ENCODE data around the gene LRP11.
A peak's percentile ranks its signal among the peaks of the same experiment; 100 is the strongest.
"Not testable (repeated sequence)": the region's sequence is repeated elsewhere in the genome, so short reads cannot be mapped to it uniquely, and the experiment has no call there.

LRP11 gene, protein sequence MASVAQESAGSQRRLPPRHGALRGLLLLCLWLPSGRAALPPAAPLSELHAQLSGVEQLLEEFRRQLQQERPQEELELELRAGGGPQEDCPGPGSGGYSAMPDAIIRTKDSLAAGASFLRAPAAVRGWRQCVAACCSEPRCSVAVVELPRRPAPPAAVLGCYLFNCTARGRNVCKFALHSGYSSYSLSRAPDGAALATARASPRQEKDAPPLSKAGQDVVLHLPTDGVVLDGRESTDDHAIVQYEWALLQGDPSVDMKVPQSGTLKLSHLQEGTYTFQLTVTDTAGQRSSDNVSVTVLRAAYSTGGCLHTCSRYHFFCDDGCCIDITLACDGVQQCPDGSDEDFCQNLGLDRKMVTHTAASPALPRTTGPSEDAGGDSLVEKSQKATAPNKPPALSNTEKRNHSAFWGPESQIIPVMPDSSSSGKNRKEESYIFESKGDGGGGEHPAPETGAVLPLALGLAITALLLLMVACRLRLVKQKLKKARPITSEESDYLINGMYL

DNA sequence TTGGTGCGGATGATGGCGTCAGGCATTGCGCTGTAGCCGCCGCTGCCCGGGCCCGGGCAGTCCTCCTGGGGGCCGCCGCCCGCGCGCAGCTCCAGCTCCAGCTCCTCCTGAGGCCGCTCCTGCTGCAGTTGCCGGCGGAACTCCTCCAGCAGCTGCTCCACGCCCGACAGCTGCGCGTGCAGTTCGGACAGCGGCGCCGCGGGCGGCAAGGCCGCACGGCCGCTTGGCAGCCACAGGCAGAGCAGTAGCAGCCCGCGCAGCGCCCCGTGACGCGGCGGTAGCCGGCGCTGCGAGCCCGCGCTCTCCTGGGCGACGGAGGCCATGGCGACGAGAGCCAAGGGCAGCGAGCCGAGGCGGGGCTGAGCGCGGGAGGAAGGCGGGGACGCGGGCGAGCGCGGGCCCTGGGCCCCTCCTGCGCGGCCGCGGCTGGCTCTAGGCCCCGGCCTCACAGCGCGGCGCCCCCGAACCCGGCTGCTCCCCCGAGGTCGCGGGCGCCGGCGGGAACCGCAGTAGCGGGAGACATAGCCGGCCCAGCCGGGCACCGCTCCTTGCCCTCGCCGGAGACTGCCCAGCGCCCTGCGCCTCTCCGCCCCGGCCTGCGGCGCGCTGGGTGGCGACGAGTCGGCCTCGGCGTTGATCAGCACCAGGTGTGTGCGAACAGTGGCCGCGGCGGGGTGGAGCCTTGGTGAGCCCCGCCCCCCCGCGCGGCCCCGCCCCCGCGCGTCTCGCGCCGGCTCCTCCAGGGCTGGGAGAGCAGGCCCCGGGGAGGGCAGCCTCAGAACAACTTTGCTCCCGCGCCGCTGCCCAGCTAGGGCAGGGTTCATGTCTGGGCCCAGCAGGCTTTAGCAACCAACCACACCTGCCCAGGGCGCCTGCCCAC lies at the start of gene LRP11:
Gene LRP11 (minus strand): TSS at position 662 of the 880 bp plus-strand sequence. CDS start 339 bp downstream, at position 323.
- peak within 1 kb of the TSS; percentile 79 for H3K27ac ChIP-seq (ENCODE audit: low read length)
- peaks cover 20% of the 10 kb centered on the region for H3K4me1 ChIP-seq (ENCODE audit: control insufficient read depth, insufficient read depth, low read length)
- no peaks in the 10 kb centered on the region for H3K36me3 ChIP-seq (ENCODE audit: control insufficient read depth in 2 of 2, insufficient read depth in 2 of 2, low read length in 2 of 2)
- no peaks in the 10 kb centered on the region for H3K9me3 ChIP-seq (ENCODE audit: control insufficient read depth in 2 of 2, low read length in 2 of 2)
- H3K4me3 ChIP-seq (ENCODE audit: low read length in 2 of 2) = peak within 1 kb of the TSS; percentile 76 to 81
- peak within 1 kb of the TSS; percentile 80 for H3K9ac ChIP-seq (ENCODE audit: low read length in 2 of 2)
- H3K27me3 ChIP-seq (ENCODE audit: control insufficient read depth in 1 of 2, insufficient read depth in 2 of 2, low read length in 2 of 2) = no peaks in the 10 kb centered on the region

DNA sequence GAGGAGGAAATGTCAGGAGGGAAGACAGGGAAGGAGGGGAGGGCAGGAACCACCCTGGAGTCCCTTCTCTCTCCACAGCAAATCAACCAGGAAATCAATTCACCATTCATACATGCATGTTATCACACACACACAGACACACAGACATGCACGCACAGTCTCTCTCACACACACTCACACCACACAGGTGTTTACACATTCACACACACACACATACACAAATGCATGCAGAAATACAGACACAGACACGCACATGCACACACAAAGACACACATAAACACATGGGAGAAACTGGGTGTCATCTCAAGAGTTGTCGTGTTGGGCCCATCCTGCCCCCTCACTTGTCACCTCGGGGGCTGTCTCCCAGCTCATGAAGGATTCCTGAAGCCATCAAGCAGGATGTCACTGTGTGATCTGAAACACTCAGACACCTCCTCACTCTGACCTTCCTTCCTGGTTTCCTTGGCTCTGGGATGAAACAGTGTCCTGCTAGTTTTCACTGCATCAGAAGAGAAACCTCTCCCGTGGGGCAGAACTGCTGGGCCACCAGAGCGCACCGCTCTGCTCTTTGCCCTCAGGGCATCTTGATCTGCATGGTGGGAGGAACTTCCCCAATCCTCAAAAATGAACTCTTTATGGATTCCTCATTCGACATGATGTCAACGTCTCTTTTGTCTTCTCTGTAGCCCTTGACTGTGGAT lies 49.5 kb upstream of the LRP11 start:
- H3K27ac ChIP-seq (ENCODE audit: low read length) = no peak overlapping the region
- H3K4me3 ChIP-seq (ENCODE audit: low read length in 2 of 2) = no peak overlapping the region
- H3K27me3 ChIP-seq (ENCODE audit: control insufficient read depth in 1 of 2, insufficient read depth in 2 of 2, low read length in 2 of 2) = no peaks in the 10 kb centered on the region
- H3K4me1 ChIP-seq (ENCODE audit: control insufficient read depth, insufficient read depth, low read length) = no peaks in the 10 kb centered on the region
- no peak overlapping the region for H3K9ac ChIP-seq (ENCODE audit: low read length in 2 of 2)
- H3K36me3 ChIP-seq (ENCODE audit: control insufficient read depth in 2 of 2, insufficient read depth in 2 of 2, low read length in 2 of 2) = no peaks in the 10 kb centered on the region
- H3K9me3 ChIP-seq (ENCODE audit: control insufficient read depth in 2 of 2, low read length in 2 of 2) = peaks cover 0 to under 1% of the 10 kb centered on the region in 2 donors

DNA sequence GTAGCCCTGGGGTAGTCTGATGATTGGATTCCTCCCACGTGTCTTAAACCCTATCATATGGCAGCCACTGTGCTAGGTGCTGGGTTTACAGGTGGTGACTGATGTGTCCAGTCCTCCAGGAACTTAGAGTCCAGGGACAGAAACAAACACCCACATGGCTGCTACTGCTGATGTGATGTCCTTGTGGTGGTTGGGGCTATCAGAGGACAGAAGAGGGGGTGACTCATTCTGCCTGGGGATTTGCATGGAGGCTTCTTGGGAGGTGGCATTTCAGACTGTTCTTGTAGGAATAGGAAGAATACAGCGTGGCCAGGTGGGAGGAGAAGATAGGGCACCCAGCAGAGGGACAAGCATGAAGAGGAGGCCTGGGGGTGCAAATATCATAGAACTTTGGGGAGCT lies 48.9 kb upstream of the LRP11 start:
- Histone ChIP-seq H3K9ac (ENCODE audit: low read length in 2 of 2) (no peak overlapping the region), H3K4me3 (ENCODE audit: low read length in 2 of 2) (no peak overlapping the region), H3K4me1 (ENCODE audit: control insufficient read depth, insufficient read depth, low read length) (no peaks in the 10 kb centered on the region), H3K27me3 (ENCODE audit: control insufficient read depth in 1 of 2, insufficient read depth in 2 of 2, low read length in 2 of 2) (no peaks in the 10 kb centered on the region), H3K36me3 (ENCODE audit: control insufficient read depth in 2 of 2, insufficient read depth in 2 of 2, low read length in 2 of 2) (no peaks in the 10 kb centered on the region), H3K9me3 (ENCODE audit: control insufficient read depth in 2 of 2, low read length in 2 of 2) (peaks cover 0 to 4% of the 10 kb centered on the region in 2 donors), H3K27ac (ENCODE audit: low read length) (no peak overlapping the region)

GRCh38 chr6:149912680-149913079 lies 48.5 kb upstream of the LRP11 start:
- H3K27ac ChIP-seq (ENCODE audit: low read length); H3K9ac ChIP-seq (ENCODE audit: low read length in 2 of 2); H3K4me1 ChIP-seq (ENCODE audit: control insufficient read depth, insufficient read depth, low read length); H3K9me3 ChIP-seq (ENCODE audit: control insufficient read depth in 2 of 2, low read length in 2 of 2); H3K27me3 ChIP-seq (ENCODE audit: control insufficient read depth in 1 of 2, insufficient read depth in 2 of 2, low read length in 2 of 2); H3K4me3 ChIP-seq (ENCODE audit: low read length in 2 of 2); H3K36me3 ChIP-seq (ENCODE audit: control insufficient read depth in 2 of 2, insufficient read depth in 2 of 2, low read length in 2 of 2): not testable (repeated sequence)

DNA sequence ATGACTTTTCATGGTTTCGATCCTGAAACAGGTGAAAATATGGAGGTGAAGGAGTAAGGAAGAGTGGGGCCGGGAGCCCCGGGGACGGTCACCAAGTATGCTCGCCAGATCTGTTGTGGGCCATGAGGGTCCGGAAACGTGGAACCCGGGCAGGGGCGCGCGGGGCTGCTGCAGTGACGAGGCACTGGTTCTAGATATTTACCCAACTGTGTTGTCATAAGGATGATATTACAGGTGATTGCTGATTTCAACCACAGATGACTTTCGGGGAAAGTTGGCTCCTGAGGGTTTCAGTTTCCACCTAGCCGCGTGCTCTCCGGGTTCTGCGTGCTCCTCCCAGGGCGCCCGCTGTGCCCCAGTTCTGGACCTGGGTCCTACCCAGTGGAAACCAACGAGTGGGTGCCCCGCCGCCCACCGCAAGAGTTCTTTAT lies 46.6 kb upstream of the LRP11 start:
- no peak overlapping the region for H3K4me3 ChIP-seq (ENCODE audit: low read length in 2 of 2)
- no peaks in the 10 kb centered on the region for H3K27me3 ChIP-seq (ENCODE audit: control insufficient read depth in 1 of 2, insufficient read depth in 2 of 2, low read length in 2 of 2)
- no peaks in the 10 kb centered on the region for H3K36me3 ChIP-seq (ENCODE audit: control insufficient read depth in 2 of 2, insufficient read depth in 2 of 2, low read length in 2 of 2)
- H3K9ac ChIP-seq (ENCODE audit: low read length in 2 of 2) = no peak overlapping the region
- H3K27ac ChIP-seq (ENCODE audit: low read length) = no peak overlapping the region
- no peaks in the 10 kb centered on the region for H3K4me1 ChIP-seq (ENCODE audit: control insufficient read depth, insufficient read depth, low read length)
- peaks cover 0 to 4% of the 10 kb centered on the region in 2 donors for H3K9me3 ChIP-seq (ENCODE audit: control insufficient read depth in 2 of 2, low read length in 2 of 2)

GRCh38 chr6:149909701-149910470 lies 45.7 kb upstream of the LRP11 start:
- H3K36me3 ChIP-seq (ENCODE audit: control insufficient read depth in 2 of 2, insufficient read depth in 2 of 2, low read length in 2 of 2) = no peaks in the 10 kb centered on the region
- H3K27me3 ChIP-seq (ENCODE audit: control insufficient read depth in 1 of 2, insufficient read depth in 2 of 2, low read length in 2 of 2) = no peaks in the 10 kb centered on the region
- no peak overlapping the region for H3K4me3 ChIP-seq (ENCODE audit: low read length in 2 of 2)
- H3K4me1 ChIP-seq (ENCODE audit: control insufficient read depth, insufficient read depth, low read length) = no peaks in the 10 kb centered on the region
- H3K27ac ChIP-seq (ENCODE audit: low read length) = no peak overlapping the region
- H3K9ac ChIP-seq (ENCODE audit: low read length in 2 of 2) = no peak overlapping the region
- peaks cover 0 to 4% of the 10 kb centered on the region in 2 donors for H3K9me3 ChIP-seq (ENCODE audit: control insufficient read depth in 2 of 2, low read length in 2 of 2)

GRCh38 chr6:149908480-149908879 lies 44.3 kb upstream of the LRP11 start:
- H3K9me3 ChIP-seq (ENCODE audit: control insufficient read depth in 2 of 2, low read length in 2 of 2); H3K4me3 ChIP-seq (ENCODE audit: low read length in 2 of 2); H3K4me1 ChIP-seq (ENCODE audit: control insufficient read depth, insufficient read depth, low read length); H3K36me3 ChIP-seq (ENCODE audit: control insufficient read depth in 2 of 2, insufficient read depth in 2 of 2, low read length in 2 of 2); H3K27ac ChIP-seq (ENCODE audit: low read length); H3K27me3 ChIP-seq (ENCODE audit: control insufficient read depth in 1 of 2, insufficient read depth in 2 of 2, low read length in 2 of 2); H3K9ac ChIP-seq (ENCODE audit: low read length in 2 of 2): not testable (repeated sequence)

GRCh38 chr6:149907317-149907716 lies 43.2 kb upstream of the LRP11 start:
- Histone ChIP-seq H3K27me3 (ENCODE audit: control insufficient read depth in 1 of 2, insufficient read depth in 2 of 2, low read length in 2 of 2) (no peaks in the 10 kb centered on the region), H3K9ac (ENCODE audit: low read length in 2 of 2) (no peak overlapping the region), H3K27ac (ENCODE audit: low read length) (no peak overlapping the region), H3K9me3 (ENCODE audit: control insufficient read depth in 2 of 2, low read length in 2 of 2) (peaks cover 0 to 4% of the 10 kb centered on the region in 2 donors), H3K4me1 (ENCODE audit: control insufficient read depth, insufficient read depth, low read length) (peaks cover 2% of the 10 kb centered on the region), H3K4me3 (ENCODE audit: low read length in 2 of 2) (no peak overlapping the region), H3K36me3 (ENCODE audit: control insufficient read depth in 2 of 2, insufficient read depth in 2 of 2, low read length in 2 of 2) (no peaks in the 10 kb centered on the region)

- Histone ChIP-seq H3K27me3 (ENCODE audit: control insufficient read depth in 1 of 2, insufficient read depth in 2 of 2, low read length in 2 of 2) (no peaks in the 10 kb centered on the region), H3K9me3 (ENCODE audit: control insufficient read depth in 2 of 2, low read length in 2 of 2) (peaks cover 0 to 4% of the 10 kb centered on the region in 2 donors), H3K9ac (ENCODE audit: low read length in 2 of 2) (no peak overlapping the region), H3K27ac (ENCODE audit: low read length) (no peak overlapping the region), H3K36me3 (ENCODE audit: control insufficient read depth in 2 of 2, insufficient read depth in 2 of 2, low read length in 2 of 2) (no peaks in the 10 kb centered on the region), H3K4me1 (ENCODE audit: control insufficient read depth, insufficient read depth, low read length) (peaks cover 2% of the 10 kb centered on the region), H3K4me3 (ENCODE audit: low read length in 2 of 2) (no peak overlapping the region)
Measured at GRCh38 chr6:149906405-149906804, 42.2 kb upstream of the LRP11 start.

DNA sequence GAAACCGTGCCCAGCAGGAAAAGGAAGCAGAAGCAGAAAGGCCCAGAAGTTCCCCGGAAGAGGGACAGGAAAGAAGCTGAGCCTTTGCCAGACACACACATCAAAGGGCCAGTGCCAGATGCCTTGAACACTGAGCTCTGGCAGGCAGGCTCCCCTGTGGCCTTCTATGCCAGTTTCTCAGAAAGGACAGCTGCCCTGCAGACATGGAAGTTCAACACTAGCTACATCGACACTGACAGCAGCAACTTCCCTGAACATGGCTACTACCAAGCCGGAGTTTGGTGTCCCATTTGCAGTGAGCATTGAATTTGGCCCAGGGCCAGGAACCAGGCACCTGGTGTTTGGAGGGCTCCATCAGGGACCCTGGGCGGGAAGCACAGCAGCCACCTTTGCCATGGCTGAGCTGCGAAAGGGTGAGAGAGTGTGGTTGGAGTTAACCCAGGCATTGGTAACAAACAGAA lies 41.8 kb upstream of the LRP11 start:
- Histone ChIP-seq H3K4me1 (ENCODE audit: control insufficient read depth, insufficient read depth, low read length) (peaks cover 2% of the 10 kb centered on the region), H3K4me3 (ENCODE audit: low read length in 2 of 2) (no peak overlapping the region), H3K9me3 (ENCODE audit: control insufficient read depth in 2 of 2, low read length in 2 of 2) (peaks cover 0 to 4% of the 10 kb centered on the region in 2 donors), H3K36me3 (ENCODE audit: control insufficient read depth in 2 of 2, insufficient read depth in 2 of 2, low read length in 2 of 2) (no peaks in the 10 kb centered on the region), H3K27ac (ENCODE audit: low read length) (no peak overlapping the region), H3K27me3 (ENCODE audit: control insufficient read depth in 1 of 2, insufficient read depth in 2 of 2, low read length in 2 of 2) (no peaks in the 10 kb centered on the region), H3K9ac (ENCODE audit: low read length in 2 of 2) (no peak overlapping the region)
